Esophagus squamous epithelium (tissue), 4 donors: Measurements from ENCODE around the gene ABCC2.

Experiments used
- POLR2A ChIP-seq, 4 donors: fragments of 450-650 bp; IDR thresholded peaks; one replicate each; pipeline ENCODE4 v1.6.1; 2017; ENCODE audit warnings: antibody characterized with exemption in 4 of 4, mild to moderate bottlenecking in 4 of 4, moderate library complexity in 3 of 4
- TF ChIP-seq, protein P1 (sequence below), 6 experiments: fragments of 450-650 bp in 4 of 6; fragments of 200-600 bp in 2 of 6; sonication (generic) in 2 of 6; IDR thresholded peaks; one replicate each; pipeline ENCODE4 v1.5.1; 2016 to 2019; ENCODE audit warnings: antibody characterized with exemption in 6 of 6, mild to moderate bottlenecking in 4 of 6, moderate library complexity in 4 of 6

- TF ChIP-seq, protein P1, sequence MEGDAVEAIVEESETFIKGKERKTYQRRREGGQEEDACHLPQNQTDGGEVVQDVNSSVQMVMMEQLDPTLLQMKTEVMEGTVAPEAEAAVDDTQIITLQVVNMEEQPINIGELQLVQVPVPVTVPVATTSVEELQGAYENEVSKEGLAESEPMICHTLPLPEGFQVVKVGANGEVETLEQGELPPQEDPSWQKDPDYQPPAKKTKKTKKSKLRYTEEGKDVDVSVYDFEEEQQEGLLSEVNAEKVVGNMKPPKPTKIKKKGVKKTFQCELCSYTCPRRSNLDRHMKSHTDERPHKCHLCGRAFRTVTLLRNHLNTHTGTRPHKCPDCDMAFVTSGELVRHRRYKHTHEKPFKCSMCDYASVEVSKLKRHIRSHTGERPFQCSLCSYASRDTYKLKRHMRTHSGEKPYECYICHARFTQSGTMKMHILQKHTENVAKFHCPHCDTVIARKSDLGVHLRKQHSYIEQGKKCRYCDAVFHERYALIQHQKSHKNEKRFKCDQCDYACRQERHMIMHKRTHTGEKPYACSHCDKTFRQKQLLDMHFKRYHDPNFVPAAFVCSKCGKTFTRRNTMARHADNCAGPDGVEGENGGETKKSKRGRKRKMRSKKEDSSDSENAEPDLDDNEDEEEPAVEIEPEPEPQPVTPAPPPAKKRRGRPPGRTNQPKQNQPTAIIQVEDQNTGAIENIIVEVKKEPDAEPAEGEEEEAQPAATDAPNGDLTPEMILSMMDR (IDR thresholded peaks at IDR 0.05) = no peak
- TF ChIP-seq POLR2A (IDR thresholded peaks at IDR 0.05) = no peak
These were observed 13.9 kb upstream of the ABCC2 start for GRCh38 chr10:99768556-99768955.
